SH-SY5Y (cell line): ENCODE data around the gene TRAF5.

ENCODE experiments used
- GATA2 ChIP-seq: IDR thresholded peaks from 2 replicates; pipeline ENCODE4 v1.6.1; 2011; ENCODE audit warnings: mild to moderate bottlenecking, low read depth, low read length
- GATA3 ChIP-seq: IDR thresholded peaks from 2 replicates; pipeline ENCODE4 v1.6.1; 2011; ENCODE audit warnings: low read depth, mild to moderate bottlenecking, low read length, moderate library complexity

GRCh38 chr1:211347077-211347844 lies 20.6 kb downstream of the TRAF5 start:
- TF ChIP-seq GATA2 (no peak), GATA3 (no peak)
